ENCODE data around the gene PTPRG. TPM values are rescaled to one million over a fixed set of nuclear protein-coding genes. Genes with fewer than 3 reads are reported as not detected.

Gene PTPRG
- total RNA-seq, 1 experiment from 2014 or later: 69.3 TPM

- Histone ChIP-seq H2BK20ac (ENCODE audit: low read depth, low read length, poor library complexity, severe bottlenecking) (no peak overlapping the region), H2AK5ac (ENCODE audit: insufficient read length, low read length) (no peak overlapping the region), H3K9me3 (ENCODE audit: control insufficient read depth, low read depth, low read length) (no peaks in the 10 kb centered on the region), H3K4ac (ENCODE audit: low read depth, low read length) (no peak overlapping the region), H2BK12ac (ENCODE audit: insufficient read length, low read depth, low read length) (no peak overlapping the region), H3K4me1 (ENCODE audit: insufficient read depth, low read length) (peaks cover 23% of the 10 kb centered on the region), H3K4me2 (ENCODE audit: insufficient read depth, insufficient read length, low read length) (no peak overlapping the region), H3K23ac (ENCODE audit: insufficient read length, low read depth, low read length) (no peak overlapping the region), H4K20me1 (ENCODE audit: control insufficient read depth, insufficient read depth, insufficient read length) (no peaks in the 10 kb centered on the region), H3K27ac (ENCODE audit: insufficient read length, low read depth, low read length) (no peak overlapping the region), H3K9ac (ENCODE audit: extremely low read depth, insufficient read length, low read length) (no peak overlapping the region), H4K5ac (ENCODE audit: insufficient read length, low read depth, low read length) (no peak overlapping the region), H3K56ac (ENCODE audit: insufficient read length, low read depth, low read length) (no peak overlapping the region), H3K18ac (ENCODE audit: insufficient read length, low read depth, low read length) (no peak overlapping the region), H2BK120ac (ENCODE audit: low read depth, low read length, poor library complexity, severe bottlenecking) (no peak overlapping the region), H3T11ph (ENCODE audit: low read length) (no peak overlapping the region), H4K91ac (ENCODE audit: insufficient read length, low read depth, low read length) (no peak overlapping the region), H3K79me1 (ENCODE audit: insufficient read depth, low read depth, low read length, poor library complexity, severe bottlenecking) (peaks cover 8% of the 10 kb centered on the region), H3K23me2 (ENCODE audit: insufficient read length, low read depth, low read length, poor library complexity, severe bottlenecking) (no peaks in the 10 kb centered on the region), H3K79me2 (ENCODE audit: insufficient read depth, low read length) (peaks cover 38% of the 10 kb centered on the region), H3K27me3 (ENCODE audit: insufficient read depth, low read length) (no peaks in the 10 kb centered on the region), H2AFZ (ENCODE audit: low read length) (no peak overlapping the region), H2BK5ac (ENCODE audit: insufficient read length, low read length) (no peak overlapping the region), H4K8ac (replicated peaks; ENCODE audit: insufficient read length, low read depth, low read length) (no peak overlapping the region), H2BK15ac (ENCODE audit: low read depth, low read length) (no peak overlapping the region), H3K14ac (ENCODE audit: insufficient read depth, low read length) (no peak overlapping the region)
- no peak for TF ChIP-seq CTCF (conservative IDR thresholded peaks at IDR 0.05)
- no peak overlapping the region for H3K27ac Mint-ChIP-seq
- no peak overlapping the region for H3K4me3 Mint-ChIP-seq
- peaks cover 3 to 11% (median 4%) of the 10 kb centered on the region in 3 experiments; a peak in 5 of 7 replicates for H3K36me3 Mint-ChIP-seq (ENCODE audit: insufficient read depth in 1 of 3, low read depth in 3 of 3)
- H3K27me3 Mint-ChIP-seq (ENCODE audit: low read depth): no peaks in the 10 kb centered on the region
- DNase-seq: no peak
- H3K4me1 Mint-ChIP-seq: peaks cover 57 to 59% of the 10 kb centered on the region in 2 experiments
- H3K9me3 Mint-ChIP-seq: no peaks in the 10 kb centered on the region; a peak in 1 of 5 replicates
Observed at GRCh38 chr3:61723038-61723437, 161.7 kb downstream of the PTPRG start.
